H1 (cell line): ENCODE results near the gene ZNF189. TPM values are rescaled to one million over a fixed set of nuclear protein-coding genes. Genes with fewer than 3 reads are reported as not detected.

ENCODE experiments used
- CTCF ChIA-PET: fragments of 300-600 bp; sonication (Branson Sonifier 250); formaldehyde crosslinking; loops from one replicate; lab custom pipeline; 2021; ENCODE audit not compliant: partially characterized antibody; lab: Charles Lee
- POLR2A ChIA-PET: fragments of 300-600 bp; sonication (Branson Sonifier 250); formaldehyde crosslinking; loops from one replicate; lab custom pipeline; 2021; ENCODE audit warnings: inconsistent platforms; ENCODE audit not compliant: partially characterized antibody; lab: Charles Lee
- DNase-seq, 2 experiments: peaks; one replicate each; pipeline versions ENCODE4 v3.0.0 to v3.0.0-alpha.2; 2010 to 2022; ENCODE audit warnings: low spot score in 2 of 2, low read depth in 1 of 2, mixed read lengths in 1 of 2
- FAIRE-seq: peaks from 2 replicates; lab custom pipeline; 2011; peaks lifted over from hg19 to GRCh38; lab: Jason Lieb, UNC
- H2AFZ ChIP-seq: 2 replicates; pipeline ENCODE4 v1.8.1; 2012; ENCODE audit warnings: low read length, inconsistent platforms
- H2AK5ac ChIP-seq: 2 replicates; pipeline ENCODE4 v1.6.1; 2013; ENCODE audit warnings: low read depth, low read length
- H2BK120ac ChIP-seq: replicated peaks from 2 replicates; pipeline ENCODE3; 2013; ENCODE audit warnings: low read depth, low read length, inconsistent platforms
- H2BK12ac ChIP-seq: 2 replicates; pipeline ENCODE4 v1.6.1; 2013; ENCODE audit warnings: low read depth, low read length
- H2BK15ac ChIP-seq: 2 replicates; pipeline ENCODE4 v1.6.1; 2013; ENCODE audit warnings: low read length
- H2BK20ac ChIP-seq: 2 replicates; pipeline ENCODE4 v1.6.1; 2013; ENCODE audit warnings: low read length
- H2BK5ac ChIP-seq: 2 replicates; pipeline ENCODE4 v1.6.1; 2013; ENCODE audit warnings: low read depth, low read length
- H3K14ac ChIP-seq: 2 replicates; pipeline ENCODE4 v1.6.1; 2013; ENCODE audit warnings: inconsistent platforms; ENCODE audit not compliant: insufficient read length
- H3K18ac ChIP-seq: 2 replicates; pipeline ENCODE4 v1.6.1; 2013; ENCODE audit warnings: low read length; ENCODE audit errors: extremely low read depth
- H3K23ac ChIP-seq: 2 replicates; pipeline ENCODE4 v1.6.1; 2013; ENCODE audit warnings: inconsistent platforms; ENCODE audit not compliant: insufficient read length
- H3K23me2 ChIP-seq: 2 replicates; pipeline ENCODE4 v1.6.1; 2013; ENCODE audit warnings: low read depth, low read length
- H3K27ac ChIP-seq: 2 replicates; pipeline ENCODE4 v1.6.1; 2011; ENCODE audit warnings: low read depth, low read length, inconsistent platforms
- H3K27me3 ChIP-seq, 4 experiments: replicated peaks in 1 of 4; 1 replicate in 1 of 4; 2 replicates in 3 of 4; pipeline versions ENCODE4 v1.6.1 to v1.8.1; 2011 to 2013; ENCODE audit warnings: low read length in 3 of 4, mild to moderate bottlenecking in 3 of 4, inconsistent platforms in 2 of 4, mixed read lengths in 2 of 4, moderate library complexity in 1 of 4; ENCODE audit not compliant: control insufficient read depth in 3 of 4, insufficient read depth in 3 of 4; ENCODE audit errors: extremely low read depth in 1 of 4
- H3K36me3 ChIP-seq, 4 experiments: 2 replicates each; pipeline versions ENCODE4 v1.6.1 to v1.8.1; 2011 to 2013; ENCODE audit warnings: mild to moderate bottlenecking in 4 of 4, low read length in 3 of 4, moderate library complexity in 2 of 4, control low read depth in 1 of 4, inconsistent platforms in 1 of 4; ENCODE audit not compliant: insufficient read depth in 4 of 4, control insufficient read depth in 2 of 4
- H3K4ac ChIP-seq: replicated peaks from 2 replicates; pipeline ENCODE3; 2013; ENCODE audit warnings: low read length, low read depth, mixed read lengths, inconsistent platforms; ENCODE audit not compliant: insufficient read length
- H3K4me1 ChIP-seq, 4 experiments: replicated peaks in 1 of 4; 1 replicate in 1 of 4; 2 replicates in 3 of 4; pipeline versions ENCODE4 v1.6.1 to v1.8.1; 2011 to 2013; ENCODE audit warnings: low read length in 3 of 4, inconsistent platforms in 2 of 4, mixed read lengths in 1 of 4; ENCODE audit not compliant: insufficient read depth in 4 of 4, control insufficient read depth in 3 of 4
- H3K4me2 ChIP-seq, 2 experiments: 2 replicates each; pipeline versions ENCODE4 v1.6.1 to v1.8.1; 2011 to 2013; ENCODE audit warnings: low read depth in 2 of 2, low read length in 2 of 2, control low read depth in 1 of 2, inconsistent platforms in 1 of 2, mild to moderate bottlenecking in 1 of 2; ENCODE audit not compliant: insufficient read depth in 1 of 2
- H3K4me3 ChIP-seq, 4 experiments: fragments of 200-600, 300-600 bp in 1 of 4; sonication (generic), shearing (Covaris generic), sonication (Bioruptor Twin) in 1 of 4; 2 replicates each; pipeline versions ENCODE4 v1.5.1 to v1.8.1; 2011 to 2016; ENCODE audit warnings: low read length in 4 of 4, low read depth in 3 of 4, control low read depth in 2 of 4, inconsistent platforms in 2 of 4, mild to moderate bottlenecking in 2 of 4, mixed read lengths in 1 of 4, moderate library complexity in 1 of 4; ENCODE audit not compliant: insufficient read depth in 2 of 4; ENCODE audit errors: extremely low read depth in 1 of 4
- H3K56ac ChIP-seq: replicated peaks from 2 replicates; pipeline ENCODE3; 2013; ENCODE audit warnings: low read depth, mild to moderate bottlenecking, mixed read lengths, low read length, inconsistent platforms; ENCODE audit not compliant: insufficient read length
- H3K79me1 ChIP-seq: 2 replicates; pipeline ENCODE4 v1.6.1; 2013; ENCODE audit warnings: low read depth, low read length, control low read depth
- H3K79me2 ChIP-seq, 2 experiments: 2 replicates each; pipeline versions ENCODE4 v1.6.1 to v1.8.1; 2012 to 2013; ENCODE audit warnings: low read length in 2 of 2, mild to moderate bottlenecking in 2 of 2, inconsistent platforms in 1 of 2; ENCODE audit not compliant: insufficient read depth in 2 of 2, control insufficient read depth in 1 of 2
- H3K9ac ChIP-seq, 4 experiments: replicated peaks in 1 of 4; 1 replicate in 1 of 4; 2 replicates in 3 of 4; pipeline versions ENCODE4 v1.6.1 to v1.8.1; 2011 to 2013; ENCODE audit warnings: low read depth in 3 of 4, low read length in 3 of 4, control low read depth in 2 of 4, mild to moderate bottlenecking in 2 of 4, moderate library complexity in 2 of 4, inconsistent platforms in 1 of 4; ENCODE audit errors: extremely low read depth in 1 of 4
- H3K9me3 ChIP-seq, 2 experiments: 2 replicates each; pipeline versions ENCODE4 v1.6.1 to v1.8.1; 2012 to 2013; ENCODE audit warnings: mild to moderate bottlenecking in 2 of 2, moderate library complexity in 2 of 2, control low read depth in 1 of 2, inconsistent platforms in 1 of 2, low read depth in 1 of 2, low read length in 1 of 2, mixed read lengths in 1 of 2; ENCODE audit not compliant: insufficient read depth in 2 of 2
- H4K20me1 ChIP-seq, 2 experiments: replicated peaks in 1 of 2; 2 replicates each; pipeline versions ENCODE3 to v1.8.1; 2011 to 2013; ENCODE audit warnings: inconsistent platforms in 2 of 2, low read length in 2 of 2, mild to moderate bottlenecking in 1 of 2; ENCODE audit not compliant: insufficient read depth in 2 of 2, control insufficient read depth in 1 of 2
- H4K5ac ChIP-seq: 2 replicates; pipeline ENCODE4 v1.6.1; 2013; ENCODE audit warnings: low read length, low read depth, mixed read lengths, inconsistent platforms; ENCODE audit not compliant: insufficient read length
- H4K8ac ChIP-seq: 2 replicates; pipeline ENCODE4 v1.8.0; 2013; ENCODE audit warnings: mild to moderate bottlenecking, moderate library complexity, low read length, inconsistent platforms; ENCODE audit not compliant: insufficient read depth; ENCODE audit errors: extremely low read depth
- H4K91ac ChIP-seq: replicated peaks from 2 replicates; pipeline ENCODE3; 2013; ENCODE audit warnings: low read length, mixed read lengths, inconsistent platforms; ENCODE audit not compliant: insufficient read length
- CBX5 ChIP-seq: fragments of 300-800, 300-1000 bp; sonication (generic); IDR thresholded peaks from 2 replicates; pipeline ENCODE4 v1.7.1; 2016; ENCODE audit warnings: antibody characterized with exemption, low read length, low read depth
- CREB1 ChIP-seq: IDR thresholded peaks from 2 replicates; pipeline ENCODE4 v1.6.1; 2012; ENCODE audit warnings: inconsistent platforms
- FOSL1 ChIP-seq: IDR thresholded peaks from 2 replicates; pipeline ENCODE4 v1.6.1; 2011; ENCODE audit warnings: mild to moderate bottlenecking, low read depth, low read length, moderate library complexity; ENCODE audit not compliant: insufficient read depth
- GTF2F1 ChIP-seq: IDR thresholded peaks from 2 replicates; pipeline ENCODE4 v1.6.1; 2012; ENCODE audit warnings: low read depth, low read length, improper control_type of control experiment, borderline replicate concordance
- HDAC2 ChIP-seq, 2 experiments: fragments of 300-600 bp in 1 of 2; sonication (generic) in 1 of 2; IDR thresholded peaks; 2 replicates each; pipeline ENCODE4 v1.6.1; 2011 to 2012; ENCODE audit warnings: low read depth in 2 of 2, low read length in 2 of 2, mild to moderate bottlenecking in 2 of 2, moderate library complexity in 2 of 2, borderline replicate concordance in 1 of 2, inconsistent platforms in 1 of 2
- HDAC6 ChIP-seq: IDR thresholded peaks from one replicate; pipeline ENCODE4 v1.7.1; 2012; ENCODE audit warnings: low read depth, mild to moderate bottlenecking, inconsistent platforms, low read length, moderate library complexity
- PHF8 ChIP-seq: fragments of 200-600 bp; sonication (generic); conservative IDR thresholded peaks from 2 replicates; pipeline ENCODE4 v1.7.1; 2012; ENCODE audit warnings: low read depth, mild to moderate bottlenecking, inconsistent platforms, low read length, moderate library complexity
- SIRT6 ChIP-seq: IDR thresholded peaks from one replicate; pipeline ENCODE4 v1.7.1; 2012; ENCODE audit warnings: low read length, inconsistent platforms
- SUZ12 ChIP-seq: fragments of 200-600 bp; sonication (generic); IDR thresholded peaks from 2 replicates; pipeline ENCODE4 v1.6.1; 2012; ENCODE audit warnings: mild to moderate bottlenecking, inconsistent platforms, low read length, moderate library complexity, mixed read lengths
- TAF1 ChIP-seq: IDR thresholded peaks from 2 replicates; pipeline ENCODE4 v1.6.1; 2011; ENCODE audit warnings: mild to moderate bottlenecking, low read depth, low read length
- polyA plus RNA-seq, 7 experiments: library from polyadenylated mRNA; depleted of rRNA in 3 of 7; stranded (reverse) in 5 of 7; unstranded in 2 of 7; fragments of >200 nt in 5 of 7; fragments of 200-250 nt in 2 of 7; gene quantifications; 1 replicate in 5 of 7; 2 replicates in 1 of 7; 4 replicates in 1 of 7; pipeline versions ENCODE4 v1.2.1 to v1.2.3, GENCODE V29; 2011 to 2013; ENCODE audit warnings: missing spikeins in 2 of 7, mixed read lengths in 2 of 7
- total RNA-seq: library from RNA; stranded (reverse); fragmentation: NEBNext Ultra II Directional; extraction: Animal tissue kit (Norgen Biotek cat#: 25700); gene quantifications from 2 replicates; pipeline ENCODE4 v1.2.1, GENCODE V29; 2021

Gene ZNF189
- total and polyA plus RNA-seq, 2 of the 8 experiments (the other 6 are each of a cell fraction or from before 2014, with no cell fraction given): 1.9 to 12.3 TPM

- no peak for FAIRE-seq
- no peak for TF ChIP-seq GTF2F1
- TF ChIP-seq CREB1: no peak
- no peak for TF ChIP-seq HDAC2 (IDR thresholded peaks at IDR 0.05; ENCODE audit: borderline replicate concordance in 1 of 2, low read depth in 2 of 2, low read length in 2 of 2)
- no peak for TF ChIP-seq HDAC6
- TF ChIP-seq FOSL1: no peak
- TF ChIP-seq TAF1: no peak
- TF ChIP-seq SIRT6: no peak
- TF ChIP-seq PHF8: no peak
- no peak for TF ChIP-seq SUZ12
- TF ChIP-seq CBX5: no peak
- no peak overlapping the region for H2AK5ac ChIP-seq
- no peaks in the 10 kb centered on the region for H3K4me1 ChIP-seq
- H3K56ac ChIP-seq: no peak overlapping the region
- H3K4me3 ChIP-seq: no peak overlapping the region
- no peak overlapping the region for H3K4ac ChIP-seq
- H4K5ac ChIP-seq: no peak overlapping the region
- CTCF ChIA-PET: no interaction called here
- H3K23ac ChIP-seq: no peak overlapping the region
- H2BK20ac ChIP-seq: no peak overlapping the region
- no peak overlapping the region for H2BK12ac ChIP-seq
- no peak overlapping the region for H3K14ac ChIP-seq
- H3K27me3 ChIP-seq: no peaks in the 10 kb centered on the region
- no peak overlapping the region for H2BK5ac ChIP-seq
- H4K8ac ChIP-seq: no peak overlapping the region
- no peaks in the 10 kb centered on the region for H4K20me1 ChIP-seq
- H3K9ac ChIP-seq: no peak overlapping the region
- H3K79me2 ChIP-seq: no peaks in the 10 kb centered on the region
- no peak overlapping the region for H2AFZ ChIP-seq
- no peak overlapping the region for H3K27ac ChIP-seq
- H3K23me2 ChIP-seq: no peaks in the 10 kb centered on the region
- H2BK120ac ChIP-seq: no peak overlapping the region
- no peaks in the 10 kb centered on the region for H3K9me3 ChIP-seq
- H4K91ac ChIP-seq: no peak overlapping the region
- no peak for DNase-seq
- POLR2A ChIA-PET: no interaction called here
- no peaks in the 10 kb centered on the region for H3K79me1 ChIP-seq
- H3K36me3 ChIP-seq: no peaks in the 10 kb centered on the region
- H2BK15ac ChIP-seq: no peak overlapping the region
- no peak overlapping the region for H3K4me2 ChIP-seq
- no peak overlapping the region for H3K18ac ChIP-seq
Measured at GRCh38 chr9:101360647-101361046, 38.0 kb upstream of the ZNF189 start.
